Cardiac fibroblast (primary cell): ENCODE data around the gene PANK1.

Source experiments
- DNase-seq, 2 donors: peaks; one replicate each; pipeline versions ENCODE4 v3.0.0 to v3.0.0-alpha.2; 2010; ENCODE audit warnings: low read depth in 2 of 2
- H3K4me3 ChIP-seq, 2 donors: replicated peaks in 1 of 2; 1 replicate in 1 of 2; 2 replicates in 1 of 2; pipeline ENCODE4 v1.5.1; 2011; ENCODE audit warnings: low read depth in 2 of 2, low read length in 2 of 2, mild to moderate bottlenecking in 2 of 2, moderate library complexity in 1 of 2
- CTCF ChIP-seq: IDR thresholded peaks from one replicate; pipeline ENCODE4 v1.5.1; 2011; ENCODE audit warnings: low read depth, mild to moderate bottlenecking, low read length, inconsistent platforms

PANK1 gene

GRCh38 chr10:89653410-89653869, 8.4 kb upstream of the PANK1 start:
- TF ChIP-seq CTCF, result no peak
- H3K4me3 ChIP-seq, result no peak overlapping the region
- peak in 1 of 2 donors; percentile 40 for DNase-seq

GRCh38 chr10:89652806-89653370, 7.8 kb upstream of the PANK1 start:
- no peak for TF ChIP-seq CTCF
- H3K4me3 ChIP-seq, result no peak overlapping the region
- no peak for DNase-seq

GRCh38 chr10:89651916-89652573, 7.0 kb upstream of the PANK1 start:
- TF ChIP-seq CTCF, result no peak
- no peak overlapping the region for H3K4me3 ChIP-seq
- no peak for DNase-seq

- no peak for TF ChIP-seq CTCF
- DNase-seq, result no peak
- no peak overlapping the region for H3K4me3 ChIP-seq
Measured at GRCh38 chr10:89651205-89651915, 6.3 kb upstream of the PANK1 start.

- DNase-seq, result no peak
- H3K4me3 ChIP-seq, result no peak overlapping the region
- TF ChIP-seq CTCF, result no peak
Measured at GRCh38 chr10:89649051-89649450, 4.0 kb upstream of the PANK1 start.

GRCh38 chr10:89648074-89648473, 3.0 kb upstream of the PANK1 start:
- no peak overlapping the region for H3K4me3 ChIP-seq
- DNase-seq, result no peak
- TF ChIP-seq CTCF, result no peak
